ENCODE results near the gene MEGF10. TPM values are rescaled to one million over a fixed set of nuclear protein-coding genes. Genes with fewer than 3 reads are reported as not detected.

The MEGF10 gene
- total and polyA plus RNA-seq, 7 donors, result under 0.01 to 3.6 (median 1.7) TPM; not detected in 1

GRCh38 chr5:127410959-127411358 lies 120.4 kb downstream of the MEGF10 start:
- no peak for TF ChIP-seq POLR2A (IDR thresholded peaks at IDR 0.05)
- no peak for TF ChIP-seq POLR2AphosphoS5 (IDR thresholded peaks at IDR 0.05)
- TF ChIP-seq CTCF (IDR thresholded peaks at IDR 0.05), result no peak
- TF ChIP-seq EP300 (IDR thresholded peaks at IDR 0.05), result no peak
- Histone ChIP-seq H3K36me3 (no peaks in the 10 kb centered on the region), H3K4me3 (no peak overlapping the region), H3K27ac (no peak overlapping the region), H3K4me1 (no peaks in the 10 kb centered on the region), H3K9me3 (no peaks in the 10 kb centered on the region), H3K27me3 (no peaks in the 10 kb centered on the region)
- WGBS, 2 donors, result 44 to 72% methylated on average over 4 of the region's 4 CpGs
- DNase-seq, result no peak
- intact Hi-C loops (cut with DNase I), result no loop called here

- Histone ChIP-seq H3K27ac (no peak overlapping the region), H3K4me3 (no peak overlapping the region), H3K27me3 (no peaks in the 10 kb centered on the region), H3K4me1 (no peaks in the 10 kb centered on the region), H3K36me3 (no peaks in the 10 kb centered on the region), H3K9me3 (no peaks in the 10 kb centered on the region)
- WGBS, 2 donors, result 72 to 88% methylated on average over 5 of the region's 5 CpGs
- intact Hi-C loops (cut with DNase I), result no loop called here
- DNase-seq, result no peak
- TF ChIP-seq POLR2A (IDR thresholded peaks at IDR 0.05) (no peak), POLR2AphosphoS5 (IDR thresholded peaks at IDR 0.05) (no peak), CTCF (IDR thresholded peaks at IDR 0.05) (no peak), EP300 (IDR thresholded peaks at IDR 0.05) (no peak)
Observed at GRCh38 chr5:127411381-127411780, 120.8 kb downstream of the MEGF10 start.

GRCh38 chr5:127412698-127413097 lies 122.1 kb downstream of the MEGF10 start:
- Histone ChIP-seq H3K27ac (no peak overlapping the region), H3K4me1 (no peaks in the 10 kb centered on the region), H3K4me3 (no peak overlapping the region), H3K36me3 (no peaks in the 10 kb centered on the region), H3K27me3 (no peaks in the 10 kb centered on the region), H3K9me3 (no peaks in the 10 kb centered on the region)
- intact Hi-C loops (cut with DNase I), result no loop called here
- no peak for DNase-seq
- no peak for TF ChIP-seq EP300 (IDR thresholded peaks at IDR 0.05)
- no peak for TF ChIP-seq POLR2AphosphoS5 (IDR thresholded peaks at IDR 0.05)
- no peak for TF ChIP-seq CTCF (IDR thresholded peaks at IDR 0.05)
- TF ChIP-seq POLR2A (IDR thresholded peaks at IDR 0.05), result no peak
- 95 to 97% methylated on average over 3 of the region's 3 CpGs for WGBS, 2 donors

- Histone ChIP-seq H3K4me1 (peaks cover 0 to 3% (median 0%) of the 10 kb centered on the region in 4 donors), H3K4me3 (no peak overlapping the region), H3K27me3 (no peaks in the 10 kb centered on the region), H3K36me3 (no peaks in the 10 kb centered on the region), H3K9me3 (no peaks in the 10 kb centered on the region), H3K27ac (no peak overlapping the region)
- no peak for DNase-seq
- no peak for TF ChIP-seq EP300 (IDR thresholded peaks at IDR 0.05)
- TF ChIP-seq CTCF (IDR thresholded peaks at IDR 0.05), result no peak
- no peak for TF ChIP-seq POLR2A (IDR thresholded peaks at IDR 0.05)
- no peak for TF ChIP-seq POLR2AphosphoS5 (IDR thresholded peaks at IDR 0.05)
- intact Hi-C loops (cut with DNase I), result no loop called here
- 71 to 78% methylated on average over 2 of the region's 2 CpGs for WGBS, 2 donors
Observed at GRCh38 chr5:127415034-127415433, 124.4 kb downstream of the MEGF10 start.

- intact Hi-C loops (cut with DNase I), result no loop called here
- no peak for DNase-seq
- Histone ChIP-seq H3K36me3 (no peaks in the 10 kb centered on the region), H3K4me1 (peaks cover 0 to 3% (median 0%) of the 10 kb centered on the region in 4 donors), H3K4me3 (no peak overlapping the region), H3K9me3 (no peaks in the 10 kb centered on the region), H3K27me3 (no peaks in the 10 kb centered on the region), H3K27ac (no peak overlapping the region)
- TF ChIP-seq EP300 (IDR thresholded peaks at IDR 0.05) (no peak), POLR2AphosphoS5 (IDR thresholded peaks at IDR 0.05) (no peak), POLR2A (IDR thresholded peaks at IDR 0.05) (no peak)
- WGBS, 2 donors, result 97 to 99% methylated on average over 4 of the region's 4 CpGs
Observed at GRCh38 chr5:127416906-127417305, 126.3 kb downstream of the MEGF10 start.

All from sigmoid colon (tissue), 7 donors.